ENCODE results near the gene ANO2.

ANO2 gene

GRCh38 chr12:5611162-5611561, 333.9 kb downstream of the ANO2 start:
- FAIRE-seq: no peak

DNA sequence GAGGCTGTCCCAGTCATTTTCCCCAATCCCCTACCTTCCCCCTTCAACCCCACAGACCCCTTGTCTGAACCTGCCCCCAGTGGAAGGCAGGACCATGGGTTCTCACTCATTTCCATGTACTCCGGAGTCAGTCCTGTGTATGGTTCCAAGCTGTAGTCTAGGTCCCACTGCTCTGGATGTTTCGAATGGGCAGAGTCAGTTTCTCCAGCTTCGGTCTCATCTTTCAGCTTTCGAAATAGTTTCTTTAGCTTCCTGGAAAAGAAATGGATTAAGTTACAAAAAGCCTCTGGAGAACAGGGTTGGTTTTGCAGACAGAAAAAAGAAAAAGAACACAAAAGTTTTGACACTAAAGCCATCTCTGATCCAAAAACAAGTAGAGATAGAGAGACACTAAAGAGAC, 345.7 kb downstream of the ANO2 start:
- FAIRE-seq: no peak

DNA sequence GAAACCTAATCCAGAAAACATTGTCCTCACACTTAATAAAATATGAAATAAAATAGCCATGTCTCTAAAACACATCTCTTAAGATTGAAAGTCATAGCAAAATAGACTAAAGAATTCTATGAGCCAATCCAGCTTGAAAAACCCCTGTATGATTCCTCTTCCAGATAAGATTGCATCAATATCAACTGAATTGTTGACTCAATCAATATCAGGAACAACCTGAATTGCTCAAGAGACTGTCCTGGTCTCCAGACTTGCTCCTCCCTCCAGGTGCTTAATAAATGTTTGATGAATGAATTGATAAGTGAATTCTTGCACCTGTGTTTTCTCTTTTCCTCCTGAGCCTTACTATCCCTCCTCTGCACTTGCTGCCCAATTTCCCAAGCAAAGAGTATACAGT, 351.1 kb downstream of the ANO2 start:
- FAIRE-seq: no peak

DNA sequence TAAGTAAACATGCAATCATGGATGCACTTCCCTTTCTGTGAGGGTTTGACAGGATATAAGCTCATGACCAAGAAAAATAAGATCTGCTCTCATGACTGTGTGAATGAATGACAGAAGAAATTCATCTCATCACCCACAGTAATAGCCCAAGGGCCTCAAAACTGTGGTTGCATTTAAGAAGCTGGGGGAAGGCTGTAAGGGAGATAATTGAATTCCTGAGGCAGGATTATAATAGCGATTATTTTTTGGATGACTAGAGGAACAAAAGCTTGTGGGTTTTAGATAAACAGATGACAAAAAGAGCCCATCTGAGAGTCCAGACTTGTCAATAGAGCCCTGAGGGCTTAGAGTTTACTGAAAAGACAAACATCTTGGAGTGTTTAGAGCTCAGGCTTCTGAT, 352.0 kb downstream of the ANO2 start:
- FAIRE-seq: no peak

DNA sequence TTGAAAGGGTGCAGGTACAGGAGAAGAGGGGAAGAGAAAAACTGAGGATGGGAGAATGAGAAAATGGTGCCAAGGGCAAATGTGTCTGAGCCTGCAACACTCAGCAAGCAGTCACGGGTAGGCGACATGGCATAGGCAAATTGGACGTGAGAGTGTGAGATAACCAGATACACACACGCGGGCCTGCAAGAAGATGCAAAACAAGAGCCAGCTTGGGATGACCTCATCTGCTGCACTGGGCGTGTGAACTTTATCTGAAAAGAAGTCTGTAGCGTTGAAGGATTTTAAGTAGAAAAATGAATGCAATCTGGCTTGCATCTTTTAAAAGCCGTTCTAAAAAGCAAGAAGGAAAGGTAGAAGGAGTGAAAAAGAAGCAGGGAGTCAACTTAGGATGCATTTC, 352.7 kb downstream of the ANO2 start:
- no peak for FAIRE-seq

- FAIRE-seq: no peak
Observed at GRCh38 chr12:5590316-5590715, 354.7 kb downstream of the ANO2 start.

GRCh38 chr12:5589054-5589453, 356.0 kb downstream of the ANO2 start:
- FAIRE-seq: no peak

DNA sequence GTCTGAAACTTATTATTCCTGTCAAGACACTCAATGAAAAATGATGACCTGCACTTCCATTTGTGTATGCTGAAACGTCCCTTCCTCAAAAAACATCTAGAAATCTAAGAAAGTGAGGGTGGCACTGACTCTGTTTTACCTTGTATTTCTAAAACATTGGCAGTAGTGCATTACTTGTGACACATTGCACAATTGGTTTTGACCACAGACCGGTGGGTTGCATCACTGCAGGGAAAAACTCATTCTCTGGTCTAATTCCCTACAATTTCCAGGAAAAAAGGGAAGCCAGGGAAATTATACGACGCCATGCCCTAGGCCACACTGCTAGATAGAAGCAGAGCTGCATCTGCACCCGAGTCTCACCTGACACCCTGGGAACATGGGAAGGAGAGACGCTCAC, 356.5 kb downstream of the ANO2 start:
- FAIRE-seq: no peak

- no peak for FAIRE-seq
Observed at GRCh38 chr12:5588176-5588575, 356.9 kb downstream of the ANO2 start.

DNA sequence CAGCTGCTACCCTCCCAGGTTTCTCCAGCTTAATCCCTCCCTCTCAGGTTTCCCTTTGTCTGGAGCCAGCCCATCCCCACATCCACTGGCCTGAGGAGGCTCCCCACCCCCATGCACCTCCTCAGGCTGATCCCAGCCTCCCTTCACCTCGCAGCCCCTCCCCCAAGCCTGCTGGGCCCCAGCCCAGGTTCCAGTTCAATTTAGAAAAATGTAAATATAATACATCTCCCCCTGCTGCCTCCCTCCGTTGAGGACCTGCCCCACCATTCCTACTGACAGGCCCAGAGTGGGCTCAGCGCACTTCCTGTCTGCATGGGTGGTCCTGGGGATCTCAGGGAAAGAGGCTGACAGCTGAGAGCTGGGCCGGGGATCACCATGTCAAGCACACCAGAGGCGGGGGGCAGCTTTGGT, 357.3 kb downstream of the ANO2 start:
- no peak for FAIRE-seq

DNA sequence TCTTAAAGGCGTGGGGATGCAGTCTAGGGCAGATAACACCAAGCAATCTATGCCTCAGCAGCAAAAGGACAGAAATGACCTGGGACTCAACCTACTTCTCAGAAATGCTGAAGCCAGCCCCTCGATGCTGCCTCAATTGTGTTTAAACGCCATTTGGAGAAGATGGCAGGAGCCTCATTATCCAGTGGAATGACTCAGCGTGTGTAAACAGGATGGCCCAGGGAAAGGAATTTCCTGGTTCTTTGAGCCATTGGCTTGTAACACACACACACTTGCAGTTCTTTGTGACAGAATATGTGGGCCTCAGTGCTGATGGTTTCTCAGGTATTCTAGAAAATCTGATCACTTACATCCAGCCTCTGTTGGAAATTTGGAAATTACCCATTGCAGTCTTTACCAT, 358.9 kb downstream of the ANO2 start:
- FAIRE-seq: no peak

DNA sequence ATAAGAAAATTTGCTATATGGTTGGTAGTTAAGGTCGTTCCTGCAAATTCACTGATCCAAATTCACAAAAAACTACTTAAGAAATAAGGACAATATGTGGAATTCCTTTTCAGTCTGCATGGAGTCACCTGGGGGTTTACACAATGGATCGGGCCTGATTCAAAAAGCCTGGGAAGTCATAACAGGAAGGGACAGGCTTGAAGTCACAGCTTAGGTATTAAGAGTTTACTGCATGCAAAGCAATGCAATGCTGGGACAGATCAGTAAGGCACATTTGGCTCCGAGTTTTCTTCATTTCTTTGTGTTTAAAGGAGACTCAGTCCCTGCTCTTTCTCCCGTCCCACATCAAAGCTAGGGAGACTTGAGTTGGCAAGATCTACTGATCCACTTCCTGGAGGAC, 359.9 kb downstream of the ANO2 start:
- FAIRE-seq: no peak

DNA sequence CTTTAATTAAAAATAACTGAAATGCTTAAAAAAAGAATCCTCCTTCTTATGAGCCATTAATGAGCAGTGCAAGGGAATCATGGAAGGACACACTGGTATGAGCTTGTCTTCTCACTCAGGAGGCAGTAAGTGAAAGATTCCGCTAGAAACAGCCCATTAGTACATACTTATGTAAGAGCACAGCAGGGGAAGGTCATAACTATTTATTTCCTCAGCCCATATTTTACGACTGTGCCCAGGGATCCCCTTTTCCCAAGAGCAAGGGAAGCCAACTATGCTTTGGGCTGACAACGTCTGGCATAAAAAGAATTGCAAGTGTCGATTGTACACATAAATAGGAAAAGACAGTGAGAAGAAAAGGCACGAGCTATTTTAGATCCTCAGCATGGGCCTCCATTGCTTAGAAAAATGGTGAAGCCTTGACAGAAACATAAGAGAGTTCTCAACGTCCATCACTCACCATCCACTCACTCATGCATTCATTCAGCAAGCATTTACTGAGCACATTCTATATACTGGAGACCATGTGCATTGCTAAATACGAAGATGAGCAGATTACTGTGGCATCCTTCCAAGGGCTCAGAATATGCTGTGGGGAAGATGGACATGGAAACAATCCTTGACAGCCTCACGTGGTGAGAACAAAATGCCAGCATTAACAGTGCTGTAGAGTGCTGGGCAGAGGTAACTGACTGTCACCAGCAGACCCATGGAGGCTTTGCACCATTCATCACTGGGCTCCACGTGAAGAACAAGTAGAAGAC, 360.5 kb downstream of the ANO2 start:
- no peak for FAIRE-seq

DNA sequence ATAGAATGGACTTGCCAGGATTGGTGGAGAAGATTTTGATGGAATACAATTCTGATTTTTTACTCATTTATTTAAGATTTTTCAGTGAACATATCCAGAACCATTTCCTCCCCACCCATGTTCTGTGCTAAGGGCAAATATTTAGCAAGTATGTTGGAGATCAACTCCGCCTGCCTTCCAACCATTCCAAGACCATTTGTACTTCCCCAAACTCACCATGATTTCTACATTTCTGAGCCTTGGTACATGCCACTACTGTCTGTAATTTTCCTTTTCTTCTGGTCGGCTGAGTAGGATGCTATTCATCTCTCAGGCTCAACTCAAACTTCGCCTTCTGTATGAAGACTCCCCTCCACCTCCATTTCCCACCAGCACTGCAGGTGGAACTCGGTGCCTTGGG, 362.5 kb downstream of the ANO2 start:
- no peak for FAIRE-seq

DNA sequence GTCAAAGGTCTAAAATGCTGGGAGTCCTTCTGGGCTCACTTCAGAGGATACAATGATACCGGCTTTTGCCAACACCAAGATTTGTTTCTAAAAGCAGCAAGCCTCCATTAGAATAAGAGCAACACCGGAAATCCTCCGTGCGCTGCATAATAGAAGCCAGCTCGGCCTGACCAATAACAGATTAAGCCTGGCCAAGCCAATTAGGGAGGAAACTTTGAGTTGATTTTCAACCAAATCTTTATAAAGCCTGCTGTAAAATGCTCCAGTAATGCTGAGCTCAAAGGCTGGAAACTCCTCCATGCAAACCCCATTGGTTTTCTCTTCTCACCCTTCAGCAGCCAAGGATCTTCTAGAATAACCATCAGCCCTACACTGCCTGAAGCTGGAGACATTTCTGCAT, 363.0 kb downstream of the ANO2 start:
- FAIRE-seq: no peak

DNA sequence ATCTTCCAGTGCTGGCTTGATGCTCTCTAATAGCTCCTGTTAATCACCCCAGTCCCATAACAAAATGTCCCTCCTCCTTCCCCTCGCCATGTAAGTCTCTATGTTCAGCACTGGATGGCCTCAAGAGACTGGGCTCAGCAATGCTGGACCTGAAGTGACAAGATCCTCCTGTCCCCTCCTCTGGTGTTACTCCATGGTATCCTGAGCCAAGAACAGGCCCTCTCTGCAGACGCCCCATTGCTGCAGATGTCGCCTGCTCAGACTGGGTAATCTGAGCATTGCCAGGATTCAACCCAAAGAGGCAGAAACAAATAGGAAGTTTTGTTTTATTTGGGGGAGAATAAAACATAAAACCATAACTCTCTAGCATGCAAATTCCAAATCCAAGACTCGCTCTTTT, 363.4 kb downstream of the ANO2 start:
- no peak for FAIRE-seq

DNA sequence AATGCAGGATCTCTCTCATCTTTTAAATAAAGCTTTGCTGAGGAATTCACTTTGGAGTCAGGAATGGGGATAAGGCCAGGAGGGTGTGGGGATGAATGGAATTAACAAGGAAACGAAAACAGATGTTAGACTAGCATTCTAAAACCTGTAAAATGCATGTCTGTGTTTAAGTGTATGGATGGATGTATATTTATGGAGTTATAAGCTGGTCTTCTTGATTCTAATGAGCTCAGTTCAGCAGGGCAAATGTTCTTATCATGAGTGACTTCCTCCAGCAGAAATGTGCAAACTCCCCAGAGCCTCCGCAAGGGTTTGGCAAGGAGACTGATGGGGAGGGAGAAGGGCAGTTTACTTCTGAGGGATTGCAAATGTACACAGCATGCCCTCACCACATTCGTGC, 364.0 kb downstream of the ANO2 start:
- no peak for FAIRE-seq

GRCh38 chr12:5578775-5579174, 366.3 kb downstream of the ANO2 start:
- FAIRE-seq: no peak

- no peak for FAIRE-seq
Observed at GRCh38 chr12:5577741-5578140, 367.3 kb downstream of the ANO2 start.

DNA sequence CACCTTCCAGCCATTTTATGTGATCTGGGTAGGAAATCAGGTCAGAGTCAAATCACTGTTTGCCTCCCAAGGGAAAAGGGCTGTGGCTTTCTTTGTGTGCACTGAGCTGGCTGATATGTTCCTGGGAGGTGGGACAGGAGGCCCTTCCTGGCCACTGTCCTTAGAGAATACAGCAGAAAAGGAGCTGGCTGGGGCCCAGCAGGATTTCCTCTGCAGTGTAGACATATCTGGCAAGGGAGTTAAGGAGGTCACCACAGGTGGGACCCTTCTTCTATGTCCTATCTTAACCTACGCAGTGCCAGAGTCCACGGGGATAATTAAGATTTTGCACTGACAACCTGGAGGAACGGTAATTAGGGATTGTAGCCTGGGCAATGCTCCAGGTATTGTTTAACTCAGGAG, 367.8 kb downstream of the ANO2 start:
- FAIRE-seq: no peak

DNA sequence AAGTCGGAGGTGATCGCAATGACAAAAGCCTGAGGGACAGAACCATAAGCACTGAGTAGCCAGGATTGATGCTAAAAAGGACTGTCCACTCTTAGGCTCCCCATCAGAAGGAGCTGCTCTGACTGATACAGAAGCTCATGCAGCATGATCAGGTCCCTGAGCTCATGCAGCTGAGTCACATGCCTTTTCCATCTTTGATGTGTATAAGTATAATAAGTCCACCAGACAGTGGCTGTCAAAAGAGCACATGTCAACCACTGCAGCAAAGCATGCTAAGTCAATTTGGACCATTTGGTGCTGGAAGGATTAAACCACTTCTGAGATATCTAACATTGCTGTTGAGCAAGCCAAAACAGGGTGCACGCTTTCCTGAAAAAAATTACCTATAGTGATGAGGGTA, 369.1 kb downstream of the ANO2 start:
- no peak for FAIRE-seq

DNA sequence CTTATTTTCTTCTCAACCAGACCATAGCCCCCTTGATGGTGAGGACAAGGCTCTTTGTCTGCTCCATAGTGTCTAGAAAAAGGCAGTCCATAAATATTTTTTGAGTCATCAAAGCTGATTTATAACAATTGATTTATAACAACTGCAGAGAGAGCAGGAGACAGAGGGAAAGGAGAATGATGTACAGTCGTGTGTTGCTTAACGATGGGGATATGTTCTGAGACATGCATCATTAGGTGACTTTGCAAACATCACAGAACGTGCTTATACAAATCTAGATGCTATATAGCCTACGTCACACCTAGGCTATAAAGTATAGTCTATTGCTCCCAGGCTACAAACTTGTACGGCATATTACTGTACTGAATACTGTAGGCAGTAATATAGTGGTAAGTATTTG, 369.8 kb downstream of the ANO2 start:
- no peak for FAIRE-seq

DNA sequence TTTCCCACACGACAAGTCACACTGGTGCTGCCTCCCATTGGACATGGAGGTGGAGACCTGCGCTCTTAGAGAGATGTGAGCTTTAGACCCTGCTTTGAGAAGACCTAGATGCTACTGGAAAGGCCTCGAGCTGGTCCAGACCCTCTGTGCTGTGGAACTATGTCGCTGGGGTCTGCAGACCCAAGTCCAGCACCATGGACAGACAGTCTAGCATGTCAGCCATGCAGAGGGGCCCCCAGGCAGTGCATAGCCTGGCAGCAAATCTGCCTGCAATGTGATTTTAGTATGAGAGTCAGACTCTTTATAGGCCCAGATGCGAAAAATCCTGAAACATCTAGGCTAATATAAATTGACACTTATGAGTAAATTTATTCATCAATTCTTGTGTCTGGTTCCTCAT, 371.7 kb downstream of the ANO2 start:
- FAIRE-seq: no peak

GRCh38 chr12:5571115-5571514, 373.9 kb downstream of the ANO2 start:
- no peak for FAIRE-seq

DNA sequence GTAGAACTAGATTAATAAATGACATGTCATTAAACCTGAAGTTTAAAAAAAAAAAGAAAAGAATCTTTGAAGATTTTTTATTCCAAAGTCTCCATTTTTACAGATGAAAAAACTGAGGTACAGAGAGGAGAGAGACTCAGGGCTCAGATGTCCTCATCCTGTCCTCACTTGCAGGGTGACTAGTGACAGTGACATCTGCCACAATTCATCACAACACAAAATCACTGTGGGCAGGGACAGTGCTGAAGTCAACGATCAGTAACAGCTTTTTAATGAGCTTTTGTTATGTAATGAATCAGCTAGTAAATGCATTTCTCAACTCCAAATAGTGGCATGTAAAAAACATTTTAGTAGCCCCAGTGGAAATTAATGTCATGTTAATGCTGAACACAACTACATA, 374.6 kb downstream of the ANO2 start:
- no peak for FAIRE-seq
